WTC11 (cell line): Measurements from ENCODE around the gene NBAS. TPM values are rescaled to one million over a fixed set of nuclear protein-coding genes. Genes with fewer than 3 reads are reported as not detected.

ENCODE experiments used
- ATAC-seq: fragments of 200-7000 bp; cut with Tn5 transposase; 2 replicates; pipeline ENCODE4 v1.10.0; 2021; ENCODE audit warnings: mild to moderate bottlenecking, moderate library complexity
- CTCF ChIA-PET: fragments of 300-600 bp; sonication (Branson Sonifier 250); formaldehyde crosslinking; loops from one replicate; lab custom pipeline; 2021; ENCODE audit warnings: antibody characterized with exemption; lab: Charles Lee
- POLR2A ChIA-PET: fragments of 350-600 bp; sonication (Branson Sonifier 250); formaldehyde crosslinking; loops from one replicate; lab custom pipeline; 2021; ENCODE audit warnings: antibody characterized with exemption; lab: Charles Lee
- DNase-seq: peaks from one replicate; pipeline ENCODE4 v3.0.0; 2021; ENCODE audit warnings: low spot score
- H3K27ac Mint-ChIP-seq: 2 replicates; pipeline ENCODE4 v1.8.0; 2021; ENCODE audit warnings: mixed read lengths
- H3K27me3 Mint-ChIP-seq: 2 replicates; pipeline ENCODE4 v1.8.0; 2021; ENCODE audit warnings: low read depth, mild to moderate bottlenecking, moderate library complexity, mixed read lengths
- H3K36me3 Mint-ChIP-seq: 2 replicates; pipeline ENCODE4 v1.8.0; 2021; ENCODE audit warnings: mixed read lengths
- H3K4me1 Mint-ChIP-seq: 2 replicates; pipeline ENCODE4 v1.8.0; 2022; ENCODE audit warnings: mixed read lengths
- H3K4me3 Mint-ChIP-seq: 2 replicates; pipeline ENCODE4 v1.8.0; 2021; ENCODE audit warnings: mild to moderate bottlenecking, moderate library complexity, mixed read lengths
- H3K9me3 Mint-ChIP-seq: 2 replicates; pipeline ENCODE4 v1.8.0; 2021; ENCODE audit warnings: mixed read lengths
- ATF1 ChIP-seq: sonication (generic); formaldehyde crosslinking; IDR thresholded peaks from 2 replicates; pipeline ENCODE4 v1.8.1; 2023; ENCODE audit warnings: mild to moderate bottlenecking, moderate library complexity, missing genetic modification reagents
- EMX1 ChIP-seq: fragments of 250-450 bp; sonication (Bioruptor Pico); IDR thresholded peaks from 2 replicates; pipeline ENCODE4 v1.8.0; 2021; ENCODE audit warnings: mild to moderate bottlenecking
- ETV6 ChIP-seq: sonication (generic); formaldehyde crosslinking; IDR thresholded peaks from 2 replicates; pipeline ENCODE4 v1.8.1; 2022; ENCODE audit warnings: mild to moderate bottlenecking, missing genetic modification reagents
- FOXP1 ChIP-seq: sonication (generic); formaldehyde crosslinking; IDR thresholded peaks from 2 replicates; pipeline ENCODE4 v1.8.0; 2022; ENCODE audit warnings: missing genetic modification reagents, mild to moderate bottlenecking, moderate library complexity, borderline replicate concordance
- KAT7 ChIP-seq: sonication (generic); formaldehyde crosslinking; IDR thresholded peaks from 2 replicates; pipeline ENCODE4 v1.8.1; 2023; ENCODE audit warnings: missing genetic modification reagents, mild to moderate bottlenecking, borderline replicate concordance
- NFE2L1 ChIP-seq: sonication (generic); formaldehyde crosslinking; IDR thresholded peaks from 2 replicates; pipeline ENCODE4 v1.8.1; 2023; ENCODE audit warnings: missing genetic modification reagents
- NFYB ChIP-seq: sonication (generic); formaldehyde crosslinking; conservative IDR thresholded peaks from 2 replicates; pipeline ENCODE4 v1.8.0; 2022; ENCODE audit warnings: low read depth, missing genetic modification reagents
- NR2C2 ChIP-seq: sonication (generic); formaldehyde crosslinking; IDR thresholded peaks from 2 replicates; pipeline ENCODE4 v1.8.0; 2022; ENCODE audit warnings: mild to moderate bottlenecking, missing genetic modification reagents
- PRRX2 ChIP-seq: fragments of 250-450 bp; sonication (Bioruptor Pico); IDR thresholded peaks from 2 replicates; pipeline ENCODE4 v1.8.0; 2021; ENCODE audit warnings: mild to moderate bottlenecking
- RELA ChIP-seq: sonication (generic); formaldehyde crosslinking; IDR thresholded peaks from 2 replicates; pipeline ENCODE4 v1.8.1; 2022; ENCODE audit warnings: missing genetic modification reagents, mild to moderate bottlenecking, borderline replicate concordance
- ZNF121 ChIP-seq: sonication (generic); formaldehyde crosslinking; IDR thresholded peaks from 2 replicates; pipeline ENCODE4 v1.8.0; 2023; ENCODE audit warnings: missing genetic modification reagents
- ZNF138 ChIP-seq: sonication (generic); formaldehyde crosslinking; conservative IDR thresholded peaks from 2 replicates; pipeline ENCODE4 v1.8.1; 2022; ENCODE audit warnings: mild to moderate bottlenecking, moderate library complexity, missing genetic modification reagents
- ZNF219 ChIP-seq: sonication (generic); formaldehyde crosslinking; IDR thresholded peaks from 2 replicates; pipeline ENCODE4 v1.8.0; 2023; ENCODE audit warnings: missing genetic modification reagents, mild to moderate bottlenecking, borderline replicate concordance
- ZNF423 ChIP-seq: fragments of 250-450 bp; sonication (Bioruptor Pico); IDR thresholded peaks from 2 replicates; pipeline ENCODE4 v2.1.2; 2022; ENCODE audit warnings: mild to moderate bottlenecking, moderate library complexity
- total RNA-seq: library from RNA; stranded (reverse); gene quantifications from 3 replicates; pipeline ENCODE4 v1.2.3, GENCODE V29; 2021
- TF ChIP-seq, protein P1 (sequence below): sonication (generic); formaldehyde crosslinking; IDR thresholded peaks from 2 replicates; pipeline ENCODE4 v1.8.0; 2022; ENCODE audit warnings: mild to moderate bottlenecking, missing genetic modification reagents
- TF ChIP-seq, protein P2 (sequence below): sonication (generic); formaldehyde crosslinking; IDR thresholded peaks from 2 replicates; pipeline ENCODE4 v1.8.1; 2023; ENCODE audit warnings: mild to moderate bottlenecking, missing genetic modification reagents, moderate library complexity
- TF ChIP-seq, protein P3 (sequence below): sonication (generic); formaldehyde crosslinking; IDR thresholded peaks from 2 replicates; pipeline ENCODE4 v1.8.0; 2022; ENCODE audit warnings: missing genetic modification reagents
- TF ChIP-seq, protein P4 (sequence below): fragments of 200-600 bp; IDR thresholded peaks from 2 replicates; pipeline ENCODE4 v1.8.0; 2022; ENCODE audit warnings: antibody characterized with exemption

The NBAS gene
- total RNA-seq, 1 experiment from 2014 or later = 32.3 TPM

DNA sequence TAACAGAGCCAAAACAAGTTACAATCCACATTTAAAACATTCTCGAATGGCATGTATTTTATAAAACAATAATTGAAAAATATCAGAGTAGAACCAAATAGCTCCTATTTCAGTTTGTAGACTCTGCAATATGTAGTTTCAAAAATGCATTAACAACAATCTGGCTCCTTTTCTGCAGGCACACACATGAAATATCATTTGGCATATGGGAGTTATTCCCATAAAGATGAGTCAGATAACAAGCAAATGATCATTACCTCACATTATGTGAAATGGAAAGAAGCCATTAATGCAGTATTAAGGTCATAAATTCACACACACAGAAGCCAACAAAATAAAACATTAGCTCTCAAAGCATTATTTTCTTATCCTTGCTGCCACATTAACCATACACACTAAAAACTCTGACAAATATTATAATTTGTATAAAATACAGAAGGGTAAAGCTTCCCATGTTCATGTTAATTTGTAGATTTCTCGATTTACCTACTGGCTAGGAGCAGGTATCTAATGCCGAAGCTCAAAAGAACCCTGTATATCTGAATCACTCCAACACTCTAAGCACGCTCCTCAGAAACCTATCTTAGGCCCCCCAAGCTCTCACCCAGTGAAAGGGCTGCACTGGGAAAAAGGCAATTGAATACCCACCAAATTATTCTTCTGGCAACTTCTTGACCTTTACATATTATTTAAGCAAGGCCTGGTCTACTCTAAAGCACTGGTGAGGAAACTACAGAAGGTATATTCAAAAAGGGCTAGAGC lies 13.8 kb downstream of the NBAS start:
- no peak for TF ChIP-seq ETV6 (CRISPR knock-in tag)
- no peak for TF ChIP-seq RELA (CRISPR knock-in tag)
- no peak for TF ChIP-seq NR2C2 (CRISPR knock-in tag)
- TF ChIP-seq EMX1 (CRISPR knock-in tag) = no peak
- no peak for TF ChIP-seq ZNF121 (CRISPR knock-in tag)
- TF ChIP-seq ZNF423 (CRISPR knock-in tag) = no peak
- no peak for TF ChIP-seq PRRX2 (CRISPR knock-in tag)
- TF ChIP-seq NFE2L1 (CRISPR knock-in tag) = no peak
- no peak for TF ChIP-seq KAT7 (CRISPR knock-in tag)
- no peak for TF ChIP-seq ZNF219 (CRISPR knock-in tag)

DNA sequence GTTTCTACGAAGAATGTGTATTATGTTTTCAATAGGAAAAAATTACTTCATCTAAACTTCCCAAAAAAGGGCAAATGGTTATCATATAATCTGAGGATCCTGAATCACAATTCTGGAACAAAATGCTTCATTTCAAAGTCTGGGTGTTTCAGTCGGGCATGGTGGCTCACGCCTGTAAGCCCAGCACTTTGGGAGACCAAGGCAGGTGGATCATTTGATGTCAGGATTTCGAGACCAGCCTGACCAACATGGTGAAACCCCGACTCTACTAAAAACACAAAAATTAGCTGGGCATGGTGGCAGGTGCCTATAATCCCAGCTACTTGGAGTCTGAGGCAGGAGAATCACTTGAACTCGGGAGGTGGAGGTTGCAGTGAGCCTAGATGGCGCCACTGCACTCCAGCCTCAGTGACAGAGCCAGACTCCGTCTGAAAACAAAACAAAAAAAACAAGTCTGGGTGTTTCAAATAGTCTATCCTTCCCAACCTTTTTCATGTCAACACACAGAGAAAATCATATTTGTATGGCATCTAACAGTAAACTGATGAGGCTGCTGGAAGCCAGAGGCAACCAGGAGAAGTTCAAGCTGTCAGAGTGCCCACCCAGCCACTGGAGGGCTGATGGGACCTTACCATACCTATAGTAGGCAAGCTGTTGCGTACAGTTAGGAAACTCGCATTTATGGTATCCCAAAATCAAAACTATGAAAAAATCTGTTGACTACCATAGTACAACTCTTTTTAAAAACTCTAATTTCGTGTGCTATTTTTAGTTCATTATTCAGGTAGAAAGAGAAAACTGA lies 14.6 kb downstream of the NBAS start:
- DNase-seq (peak; percentile 14), ATAC-seq (peak; percentile 51; the same call in 1 of the 2 replicates)
- no peak overlapping the region for H3K4me3 Mint-ChIP-seq

More for the DNA sequence above, 13.8 kb downstream of the NBAS start:
- no peak for ATAC-seq
- Mint-ChIP-seq H3K4me1 (peaks cover 3% of the 10 kb centered on the region), H3K36me3 (peaks cover 11% of the 10 kb centered on the region; the same call in 1 of the 2 replicates), H3K27me3 (no peaks in the 10 kb centered on the region), H3K27ac (no peak overlapping the region), H3K9me3 (no peaks in the 10 kb centered on the region; the same call in 1 of the 2 replicates), H3K4me3 (no peak overlapping the region)
- CTCF ChIA-PET = interaction anchor here (1.3 to 3.0 kb wide), 4 partner anchors 13 to 29 kb away, joined by 4 to 19 read pairs (median 8); partner anchors contain the start of gene NBAS
- POLR2A ChIA-PET = no interaction called here
- DNase-seq = no peak

DNA sequence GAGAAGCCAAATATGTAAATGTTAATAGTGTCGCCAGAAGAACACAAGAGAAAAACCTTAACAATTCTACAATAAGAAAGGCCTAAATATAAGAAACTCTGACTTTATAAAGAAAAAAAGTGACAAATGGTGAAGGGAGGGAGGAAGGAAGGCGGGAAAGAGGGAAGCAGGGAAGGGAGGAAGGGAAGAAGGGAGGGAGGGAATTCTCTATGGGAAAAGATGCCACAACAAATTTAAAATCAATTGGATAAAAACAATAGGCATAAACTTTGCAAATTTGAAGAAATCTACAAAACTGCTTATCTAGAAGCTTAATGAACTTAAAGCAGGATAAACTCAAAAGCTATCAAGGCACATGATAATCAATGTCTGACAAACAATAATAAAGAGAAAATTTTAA lies 16.9 kb downstream of the NBAS start:
- no peaks in the 10 kb centered on the region for H3K27me3 Mint-ChIP-seq
- POLR2A ChIA-PET = no interaction called here
- H3K27ac Mint-ChIP-seq = no peak overlapping the region
- TF ChIP-seq ATF1 (CRISPR knock-in tag) (no peak), NFYB (CRISPR knock-in tag) (no peak), FOXP1 (CRISPR knock-in tag) (no peak), ZNF138 (CRISPR knock-in tag) (no peak)
- TF ChIP-seq, protein P1, sequence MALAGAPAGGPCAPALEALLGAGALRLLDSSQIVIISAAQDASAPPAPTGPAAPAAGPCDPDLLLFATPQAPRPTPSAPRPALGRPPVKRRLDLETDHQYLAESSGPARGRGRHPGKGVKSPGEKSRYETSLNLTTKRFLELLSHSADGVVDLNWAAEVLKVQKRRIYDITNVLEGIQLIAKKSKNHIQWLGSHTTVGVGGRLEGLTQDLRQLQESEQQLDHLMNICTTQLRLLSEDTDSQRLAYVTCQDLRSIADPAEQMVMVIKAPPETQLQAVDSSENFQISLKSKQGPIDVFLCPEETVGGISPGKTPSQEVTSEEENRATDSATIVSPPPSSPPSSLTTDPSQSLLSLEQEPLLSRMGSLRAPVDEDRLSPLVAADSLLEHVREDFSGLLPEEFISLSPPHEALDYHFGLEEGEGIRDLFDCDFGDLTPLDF (CRISPR knock-in tag) = no peak
- TF ChIP-seq, protein P2, sequence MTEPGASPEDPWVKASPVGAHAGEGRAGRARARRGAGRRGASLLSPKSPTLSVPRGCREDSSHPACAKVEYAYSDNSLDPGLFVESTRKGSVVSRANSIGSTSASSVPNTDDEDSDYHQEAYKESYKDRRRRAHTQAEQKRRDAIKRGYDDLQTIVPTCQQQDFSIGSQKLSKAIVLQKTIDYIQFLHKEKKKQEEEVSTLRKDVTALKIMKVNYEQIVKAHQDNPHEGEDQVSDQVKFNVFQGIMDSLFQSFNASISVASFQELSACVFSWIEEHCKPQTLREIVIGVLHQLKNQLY (CRISPR knock-in tag) = no peak
- TF ChIP-seq, protein P3, sequence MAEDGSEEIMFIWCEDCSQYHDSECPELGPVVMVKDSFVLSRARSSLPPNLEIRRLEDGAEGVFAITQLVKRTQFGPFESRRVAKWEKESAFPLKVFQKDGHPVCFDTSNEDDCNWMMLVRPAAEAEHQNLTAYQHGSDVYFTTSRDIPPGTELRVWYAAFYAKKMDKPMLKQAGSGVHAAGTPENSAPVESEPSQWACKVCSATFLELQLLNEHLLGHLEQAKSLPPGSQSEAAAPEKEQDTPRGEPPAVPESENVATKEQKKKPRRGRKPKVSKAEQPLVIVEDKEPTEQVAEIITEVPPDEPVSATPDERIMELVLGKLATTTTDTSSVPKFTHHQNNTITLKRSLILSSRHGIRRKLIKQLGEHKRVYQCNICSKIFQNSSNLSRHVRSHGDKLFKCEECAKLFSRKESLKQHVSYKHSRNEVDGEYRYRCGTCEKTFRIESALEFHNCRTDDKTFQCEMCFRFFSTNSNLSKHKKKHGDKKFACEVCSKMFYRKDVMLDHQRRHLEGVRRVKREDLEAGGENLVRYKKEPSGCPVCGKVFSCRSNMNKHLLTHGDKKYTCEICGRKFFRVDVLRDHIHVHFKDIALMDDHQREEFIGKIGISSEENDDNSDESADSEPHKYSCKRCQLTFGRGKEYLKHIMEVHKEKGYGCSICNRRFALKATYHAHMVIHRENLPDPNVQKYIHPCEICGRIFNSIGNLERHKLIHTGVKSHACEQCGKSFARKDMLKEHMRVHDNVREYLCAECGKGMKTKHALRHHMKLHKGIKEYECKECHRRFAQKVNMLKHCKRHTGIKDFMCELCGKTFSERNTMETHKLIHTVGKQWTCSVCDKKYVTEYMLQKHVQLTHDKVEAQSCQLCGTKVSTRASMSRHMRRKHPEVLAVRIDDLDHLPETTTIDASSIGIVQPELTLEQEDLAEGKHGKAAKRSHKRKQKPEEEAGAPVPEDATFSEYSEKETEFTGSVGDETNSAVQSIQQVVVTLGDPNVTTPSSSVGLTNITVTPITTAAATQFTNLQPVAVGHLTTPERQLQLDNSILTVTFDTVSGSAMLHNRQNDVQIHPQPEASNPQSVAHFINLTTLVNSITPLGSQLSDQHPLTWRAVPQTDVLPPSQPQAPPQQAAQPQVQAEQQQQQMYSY (CRISPR knock-in tag) = no peak

More for the DNA sequence above, 14.6 kb downstream of the NBAS start:
- Mint-ChIP-seq H3K27ac (no peak overlapping the region), H3K4me1 (peaks cover 3% of the 10 kb centered on the region), H3K9me3 (no peaks in the 10 kb centered on the region; the same call in 1 of the 2 replicates), H3K27me3 (no peaks in the 10 kb centered on the region), H3K36me3 (peaks cover 11% of the 10 kb centered on the region; the same call in 1 of the 2 replicates)
- CTCF ChIA-PET = interaction anchor here (0.6 to 3.0 kb wide), 10 partner anchors 8 to 873 kb away, joined by 3 to 19 read pairs (median 3); partner anchors contain the start of gene NBAS
- no peak for TF ChIP-seq RELA (CRISPR knock-in tag)
- TF ChIP-seq, protein P4, sequence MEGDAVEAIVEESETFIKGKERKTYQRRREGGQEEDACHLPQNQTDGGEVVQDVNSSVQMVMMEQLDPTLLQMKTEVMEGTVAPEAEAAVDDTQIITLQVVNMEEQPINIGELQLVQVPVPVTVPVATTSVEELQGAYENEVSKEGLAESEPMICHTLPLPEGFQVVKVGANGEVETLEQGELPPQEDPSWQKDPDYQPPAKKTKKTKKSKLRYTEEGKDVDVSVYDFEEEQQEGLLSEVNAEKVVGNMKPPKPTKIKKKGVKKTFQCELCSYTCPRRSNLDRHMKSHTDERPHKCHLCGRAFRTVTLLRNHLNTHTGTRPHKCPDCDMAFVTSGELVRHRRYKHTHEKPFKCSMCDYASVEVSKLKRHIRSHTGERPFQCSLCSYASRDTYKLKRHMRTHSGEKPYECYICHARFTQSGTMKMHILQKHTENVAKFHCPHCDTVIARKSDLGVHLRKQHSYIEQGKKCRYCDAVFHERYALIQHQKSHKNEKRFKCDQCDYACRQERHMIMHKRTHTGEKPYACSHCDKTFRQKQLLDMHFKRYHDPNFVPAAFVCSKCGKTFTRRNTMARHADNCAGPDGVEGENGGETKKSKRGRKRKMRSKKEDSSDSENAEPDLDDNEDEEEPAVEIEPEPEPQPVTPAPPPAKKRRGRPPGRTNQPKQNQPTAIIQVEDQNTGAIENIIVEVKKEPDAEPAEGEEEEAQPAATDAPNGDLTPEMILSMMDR = peak; percentile 28; the same call in 1 of the 2 replicates
- POLR2A ChIA-PET = no interaction called here

More for the DNA sequence above, 16.9 kb downstream of the NBAS start:
- no peak overlapping the region for H3K4me3 Mint-ChIP-seq
- peaks cover 4% of the 10 kb centered on the region; the same call in 1 of the 2 replicates for H3K9me3 Mint-ChIP-seq
- H3K4me1 Mint-ChIP-seq = peaks cover 3% of the 10 kb centered on the region
- ATAC-seq = no peak
- no peak for DNase-seq
- H3K36me3 Mint-ChIP-seq = peaks cover 15% of the 10 kb centered on the region
- CTCF ChIA-PET = no interaction called here
